HG03135 (cell line): ENCODE results near the gene ARL2BP.

Experiments used
- ATAC-seq: cut with Tn5 transposase; IDR thresholded peaks from one replicate; pipeline ENCODE4 v1.9.1; 2021; ENCODE audit warnings: mild to moderate bottlenecking, moderate library complexity; ENCODE audit not compliant: unreplicated experiment

The ARL2BP gene

DNA sequence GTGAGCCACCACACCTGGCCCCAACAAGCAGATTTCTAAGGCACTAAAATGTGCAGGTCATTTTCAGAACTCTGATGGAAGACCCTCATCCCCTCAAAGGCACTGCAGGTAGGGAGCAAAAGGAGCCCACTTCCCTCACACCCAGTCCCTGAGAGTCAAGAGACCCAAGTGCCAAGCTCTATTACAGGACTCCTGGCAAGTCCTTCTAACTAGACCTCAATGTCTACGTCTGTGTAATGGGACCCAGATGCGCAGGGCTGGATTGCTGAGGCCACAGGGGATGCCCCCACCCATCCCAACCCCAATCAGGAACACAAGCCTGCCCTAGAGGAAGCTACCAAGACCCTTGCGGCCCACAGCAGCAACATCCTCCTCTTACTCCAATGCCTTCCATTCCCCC, 36.7 kb downstream of the ARL2BP start:
- ATAC-seq: no peak

DNA sequence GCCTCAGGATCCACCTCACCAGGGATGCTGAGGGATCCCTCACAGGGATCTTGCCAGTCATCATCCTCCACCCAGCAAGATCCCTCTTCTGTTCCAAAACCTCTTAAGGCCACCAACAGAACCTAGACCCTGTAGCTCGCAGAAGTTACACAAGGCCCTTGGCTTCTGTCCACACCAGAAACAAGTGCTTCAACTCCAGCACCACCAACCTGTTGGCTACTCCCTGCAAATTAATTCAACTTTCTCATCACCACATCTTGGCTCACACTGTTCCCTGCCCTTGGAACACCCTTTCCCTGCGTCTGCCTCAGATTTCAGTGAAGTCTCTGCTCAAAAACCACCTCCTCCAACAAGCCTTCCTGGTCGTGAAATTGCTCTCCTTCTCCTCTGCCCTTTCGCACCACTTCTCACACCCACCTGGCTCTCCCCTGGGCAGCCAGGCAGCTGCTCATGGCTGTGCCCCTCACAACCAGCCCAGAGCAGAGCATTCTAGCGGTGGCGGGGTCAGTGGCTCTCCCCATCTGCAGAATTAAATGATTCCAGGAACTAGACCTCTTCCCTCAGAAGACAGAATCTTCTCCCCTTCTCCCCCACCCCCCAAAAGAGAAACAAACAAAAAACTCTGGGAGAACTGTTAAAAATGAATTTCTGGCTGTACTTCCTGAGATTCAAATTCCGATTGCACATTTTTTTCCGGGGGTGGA, 37.6 kb downstream of the ARL2BP start:
- ATAC-seq: no peak

DNA sequence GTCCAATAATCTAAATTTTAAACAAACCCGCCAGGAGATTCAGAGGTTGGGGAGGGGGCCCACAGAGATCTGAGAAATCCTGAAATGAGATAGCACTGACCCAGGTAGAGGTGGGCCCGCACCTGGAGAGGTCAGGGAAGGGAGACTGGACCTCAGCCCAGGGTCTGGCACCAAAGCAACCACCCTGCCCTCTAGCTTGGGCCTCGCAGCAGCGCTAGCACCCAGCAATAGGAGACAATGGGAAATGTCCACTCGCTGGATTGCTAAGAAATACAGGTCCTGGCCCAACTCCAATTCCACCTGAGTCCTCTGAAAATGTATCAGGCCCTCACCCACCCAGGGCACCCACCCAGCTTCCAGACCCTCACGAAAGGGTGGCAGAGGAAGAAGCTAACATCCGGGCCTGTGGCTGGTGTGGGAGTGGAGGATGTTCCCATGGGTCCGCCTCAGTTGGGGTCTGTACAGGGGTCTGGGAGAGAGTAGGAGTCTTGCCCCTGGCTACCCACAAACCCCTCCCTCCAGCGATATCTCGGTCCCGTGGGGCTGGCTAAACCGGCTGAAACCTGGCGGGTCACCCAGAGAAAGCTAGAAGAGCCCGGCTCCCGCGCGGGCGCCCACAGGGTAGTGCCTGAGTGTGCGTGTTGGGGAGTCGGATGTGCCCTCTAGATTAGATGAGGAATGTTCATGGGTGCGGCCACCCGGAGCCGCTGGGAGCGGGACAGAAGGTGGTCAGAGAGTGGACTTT, 38.3 kb downstream of the ARL2BP start:
- ATAC-seq: no peak

DNA sequence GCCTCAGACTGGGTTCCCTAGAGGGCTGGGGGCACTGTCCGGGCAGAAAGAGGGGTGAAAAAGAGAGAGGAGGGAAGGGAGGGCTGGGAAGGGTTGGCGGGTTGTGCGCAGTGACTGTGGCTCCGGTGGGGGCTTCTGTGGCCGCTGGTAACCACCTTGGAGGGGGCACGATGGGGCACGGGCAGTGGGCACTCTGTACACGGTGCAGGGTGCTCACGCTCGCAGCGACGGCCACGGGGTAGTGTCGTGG, 38.8 kb downstream of the ARL2BP start:
- ATAC-seq: no peak

DNA sequence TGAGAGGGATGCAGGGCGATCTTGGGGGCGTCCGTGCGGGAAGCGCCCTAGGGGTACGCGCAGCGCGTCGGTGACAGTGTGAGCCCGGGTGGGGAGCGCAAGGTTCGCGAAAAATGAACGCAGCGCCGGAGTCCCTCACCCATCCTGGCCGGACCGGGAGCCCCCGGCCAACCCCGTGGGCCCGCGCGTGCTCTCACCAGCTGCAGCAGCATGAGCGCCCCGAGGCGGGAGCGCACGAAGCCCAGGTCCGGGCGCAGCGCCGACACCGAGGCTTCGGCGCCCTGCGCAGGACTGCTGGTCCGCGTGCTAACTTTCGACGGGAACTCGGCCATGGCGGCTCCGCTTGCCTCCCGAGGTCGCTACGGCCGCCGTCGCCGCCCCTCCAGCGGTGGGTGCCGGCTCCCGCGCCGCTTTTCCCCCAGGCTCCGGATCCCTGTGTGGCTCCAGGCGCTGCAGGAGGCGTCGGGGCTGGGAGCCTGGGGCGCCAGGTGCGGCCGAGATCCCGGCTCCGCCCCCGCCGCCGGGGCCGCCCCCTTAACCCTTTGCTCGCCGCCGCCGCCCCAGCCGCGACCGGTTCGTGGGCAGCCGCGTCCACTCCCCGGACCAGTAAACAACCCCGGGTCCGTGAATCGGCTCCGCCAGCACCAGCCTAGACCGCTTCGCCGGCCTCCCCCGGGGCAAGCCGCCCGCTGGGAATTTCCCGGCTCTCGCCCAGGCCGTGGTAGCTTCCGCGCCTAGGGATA, 39.3 kb downstream of the ARL2BP start, which contains the start of gene PLLP:
Gene PLLP (minus strand): TSS at position 464 of the 743 bp plus-strand sequence. CDS start 132 bp downstream, at position 332.
- ATAC-seq: no peak

DNA sequence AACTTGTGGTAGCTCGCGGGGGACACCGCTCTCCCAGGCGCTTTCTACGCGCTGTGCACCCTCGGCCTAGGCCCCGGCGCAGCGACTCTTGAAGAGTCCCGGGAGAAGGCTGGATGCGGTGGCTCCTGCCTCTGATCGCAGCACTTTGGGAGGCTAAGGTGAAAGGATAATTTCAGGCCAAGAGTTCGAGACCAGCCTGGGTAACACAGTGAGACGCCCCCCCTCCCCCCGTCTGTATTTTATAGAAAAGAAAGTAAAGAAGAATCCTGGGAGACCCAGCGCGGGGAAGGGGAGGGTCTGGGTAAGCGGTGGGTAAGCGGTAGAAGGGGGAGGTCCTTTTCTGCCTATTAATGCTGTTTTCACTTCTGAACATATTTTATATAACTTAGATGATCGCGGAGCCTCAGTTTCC, 39.9 kb downstream of the ARL2BP start:
- no peak for ATAC-seq

DNA sequence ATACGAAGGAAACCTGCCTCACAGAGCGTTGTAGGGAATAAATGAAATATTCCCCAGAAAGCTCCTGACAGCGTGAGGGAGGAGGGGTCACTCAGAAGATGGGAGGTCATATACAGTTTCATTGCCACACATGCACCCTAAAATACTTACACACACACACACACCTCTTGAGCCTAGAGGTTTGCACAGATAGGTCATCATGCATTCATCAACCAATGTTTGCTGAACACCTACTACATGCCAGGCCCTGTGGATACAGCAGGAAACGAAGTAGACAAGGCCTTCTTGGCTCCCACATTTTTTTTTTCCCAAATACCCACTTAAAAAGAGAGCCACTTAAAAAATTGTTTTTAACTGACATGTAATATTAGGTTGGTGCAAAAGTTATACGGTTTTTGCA, 40.3 kb downstream of the ARL2BP start:
- ATAC-seq: no peak

DNA sequence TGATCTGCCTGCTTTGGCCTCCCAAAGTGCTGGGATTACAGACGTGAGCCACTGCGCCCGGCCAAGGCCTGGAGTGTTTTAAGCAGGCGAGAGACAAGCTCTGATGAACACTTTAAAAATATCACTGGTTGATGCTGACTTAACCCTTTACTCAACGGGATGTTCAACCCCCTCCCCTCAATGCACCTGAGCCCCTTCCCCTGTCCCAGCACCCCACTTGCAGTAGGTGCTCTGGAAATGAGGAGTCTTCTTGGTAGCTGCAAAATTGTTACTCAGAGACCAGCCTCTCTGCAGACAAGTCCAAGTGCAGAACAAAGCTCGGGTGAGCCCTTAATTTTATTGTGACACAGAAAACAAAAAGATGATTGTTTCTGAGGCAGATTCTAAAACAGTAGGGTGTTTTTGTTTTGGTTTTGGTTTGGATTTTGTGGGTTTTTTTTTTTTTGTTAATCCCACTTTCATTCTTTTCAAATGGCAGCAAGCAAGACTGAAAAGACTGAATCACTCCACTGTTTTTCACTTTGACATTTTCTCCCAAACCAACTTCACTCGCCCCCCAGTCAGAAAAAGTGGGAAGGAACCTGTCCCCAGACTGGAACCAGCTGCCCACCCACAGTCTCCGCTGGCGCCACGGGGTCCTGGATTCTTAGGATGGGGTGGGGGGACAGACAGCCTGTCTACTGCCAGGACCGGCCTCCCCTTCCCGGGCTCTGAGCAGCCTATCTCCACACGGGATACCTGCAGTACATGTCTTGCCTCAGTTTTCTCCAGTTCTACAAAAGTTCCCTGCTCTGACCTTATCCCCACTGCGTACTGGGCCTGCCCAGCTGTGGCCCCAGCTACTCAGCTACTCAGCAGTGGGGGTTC, 44.6 kb downstream of the ARL2BP start:
- ATAC-seq: no peak

DNA sequence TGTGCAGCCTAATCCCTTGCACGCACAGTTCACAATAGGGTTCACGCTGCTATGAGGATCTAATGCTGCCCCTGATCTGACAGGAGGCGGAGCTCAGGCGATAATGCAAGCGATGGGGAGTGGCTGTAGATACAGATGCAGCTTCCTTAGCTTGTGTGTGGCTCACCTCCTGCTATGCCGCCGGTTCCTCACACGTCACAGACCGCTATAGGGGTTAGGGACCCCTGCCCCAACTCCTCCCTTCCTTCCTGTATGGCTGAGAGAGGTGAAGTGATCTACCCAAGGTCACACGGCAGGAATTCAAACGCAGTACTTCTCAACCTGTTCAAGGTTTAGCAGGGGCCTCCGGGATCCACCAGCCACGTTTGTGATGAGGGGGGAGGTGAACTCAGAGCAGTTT, 52.8 kb downstream of the ARL2BP start:
- no peak for ATAC-seq

DNA sequence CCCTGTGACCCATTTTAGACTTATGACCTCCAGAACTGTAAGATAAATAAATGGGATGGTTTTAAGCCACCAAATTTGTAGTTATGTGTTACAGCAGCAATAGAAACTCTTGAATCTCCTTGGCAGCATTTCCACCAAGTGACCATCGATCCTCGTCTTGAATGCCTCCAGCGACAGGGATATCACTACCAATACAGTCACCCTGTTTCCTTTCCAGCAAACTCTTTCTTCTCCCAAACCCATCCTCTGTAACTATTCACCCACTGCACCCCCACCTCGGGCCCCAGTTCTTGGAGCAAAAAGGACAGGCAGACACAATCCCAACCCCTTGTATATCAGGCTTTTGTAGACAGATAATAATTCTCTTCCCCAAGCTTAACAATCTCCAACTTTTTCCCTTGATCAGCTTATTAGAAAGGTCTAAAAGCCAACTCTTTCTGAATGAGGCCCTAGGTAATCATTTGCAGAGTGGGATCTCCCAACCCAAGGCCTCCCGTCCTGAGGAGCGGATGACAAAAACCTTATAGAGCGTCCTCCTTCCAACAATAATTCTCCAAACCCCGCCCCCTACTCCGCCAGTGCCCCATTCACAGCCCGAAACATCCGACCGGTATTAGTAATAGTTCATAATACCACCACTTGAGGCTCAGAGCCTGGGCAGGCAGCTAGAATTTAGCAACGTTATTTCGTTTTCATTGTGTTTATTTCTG, 54.1 kb downstream of the ARL2BP start:
- peak; percentile 36 for ATAC-seq

DNA sequence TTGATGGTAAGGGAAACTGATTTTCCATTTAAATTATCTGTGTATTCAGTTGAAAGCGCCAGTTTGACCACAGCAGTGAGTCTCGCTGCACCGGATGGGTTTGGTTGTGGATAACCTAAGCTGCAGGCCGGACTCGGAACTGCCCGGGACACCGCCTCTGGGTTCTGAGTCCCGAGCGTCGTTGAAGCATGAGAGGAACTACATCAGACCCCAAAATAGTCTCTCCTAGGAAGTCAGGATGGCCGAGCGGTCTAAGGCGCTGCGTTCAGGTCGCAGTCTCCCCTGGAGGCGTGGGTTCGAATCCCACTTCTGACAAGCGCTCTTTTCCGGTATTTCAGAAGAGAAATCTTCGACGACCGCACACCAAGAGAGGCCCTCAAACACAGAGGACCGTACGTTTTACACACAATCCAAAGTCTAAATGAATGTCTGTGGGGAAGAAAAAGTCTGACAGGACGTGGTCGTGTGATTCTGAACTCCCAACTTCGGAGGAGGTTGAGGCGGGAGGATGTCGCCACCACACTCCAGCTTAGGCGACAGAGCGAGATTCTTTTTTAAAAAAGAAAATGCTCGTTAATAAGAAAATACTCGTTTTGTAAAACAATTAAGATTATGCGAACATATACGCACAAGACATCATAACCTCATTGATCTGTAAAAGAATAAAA, 54.8 kb downstream of the ARL2BP start:
- peak; percentile 55 for ATAC-seq

DNA sequence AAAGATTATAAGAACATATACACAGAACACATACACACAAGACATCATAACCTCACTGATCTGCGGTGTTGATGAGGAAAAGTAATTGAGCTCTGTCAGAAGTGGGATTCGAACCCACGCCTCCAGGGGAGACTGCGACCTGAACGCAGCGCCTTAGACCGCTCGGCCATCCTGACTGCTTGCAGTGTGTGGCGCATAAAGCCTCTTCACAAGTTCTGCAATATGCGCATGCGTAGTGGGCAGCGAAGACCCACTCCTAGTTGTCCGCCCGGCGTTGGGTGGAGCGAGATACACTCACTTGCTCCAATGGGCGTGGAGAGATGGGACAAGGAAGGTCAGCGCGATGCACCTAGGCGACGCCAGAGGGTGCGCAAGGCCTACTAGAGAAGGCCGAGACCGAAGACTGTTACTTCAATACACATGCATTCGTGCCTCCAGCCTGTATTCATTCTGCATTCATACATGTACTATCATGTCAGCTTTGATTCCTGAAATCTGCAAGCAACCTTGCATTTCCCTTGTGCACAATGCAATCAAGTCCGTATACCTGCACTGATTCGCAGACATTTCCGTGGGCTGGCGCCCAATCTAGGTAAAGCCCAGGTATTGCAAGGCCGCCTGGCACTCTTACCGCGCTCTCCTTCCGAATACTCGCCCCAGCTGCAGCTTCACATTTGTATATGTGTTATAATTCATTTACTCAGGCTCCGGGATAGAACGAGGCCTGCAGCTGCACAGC, 55.5 kb downstream of the ARL2BP start:
- peak; percentile 83 for ATAC-seq

DNA sequence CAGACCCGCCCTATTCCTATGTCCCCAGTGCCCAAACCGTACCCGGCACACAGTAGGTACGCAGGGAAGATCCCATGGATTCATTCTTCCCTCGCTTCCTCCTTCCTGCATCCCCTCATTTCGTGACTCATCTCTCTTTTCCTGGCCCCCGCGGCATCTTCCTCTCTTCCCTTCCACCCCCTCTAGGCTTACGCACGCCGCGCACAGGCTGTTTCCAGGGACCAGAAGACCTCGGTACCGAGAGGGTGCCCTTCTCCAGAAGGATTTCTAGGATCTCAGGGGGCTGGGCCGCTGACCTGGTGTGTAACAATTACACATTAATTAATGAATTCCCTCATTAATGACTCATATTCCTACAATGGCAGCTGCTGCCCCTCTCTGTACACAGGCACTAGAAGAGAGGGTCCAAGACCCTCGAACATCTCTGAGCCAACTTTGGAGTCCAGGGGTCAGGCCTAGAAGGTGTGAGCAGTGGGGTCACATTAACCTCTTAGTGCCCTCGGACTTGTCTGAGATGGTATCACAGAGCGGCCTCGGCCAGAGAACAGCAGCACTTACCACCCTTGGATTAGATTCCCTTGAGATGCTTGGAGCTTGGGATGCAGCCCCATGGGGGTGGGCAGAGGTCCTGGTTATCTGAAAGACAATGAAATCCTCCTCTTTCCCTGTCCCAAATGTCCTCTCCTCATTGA, 56.2 kb downstream of the ARL2BP start:
- ATAC-seq: no peak
